ENCODE data around the gene MRPL40.

The MRPL40 gene

GRCh38 chr22:19483481-19484244 lies 51.3 kb downstream of the MRPL40 start:
- no peak for DNase-seq

All from stimulated activated CD4-positive, alpha-beta T cell treated with anti-CD3 and anti-CD28 coated beads, Interleukin-1b, Interleukin-23, amount 100 ng/mL, for 48 hours (primary cell).